Measurements from ENCODE around the gene MYOM1. TPM values are rescaled to one million over a fixed set of nuclear protein-coding genes. Genes with fewer than 3 reads are reported as not detected.

Gene MYOM1
- total and polyA plus RNA-seq, 2 experiments from 2014 or later = 1.1 to 1.8 TPM

DNA sequence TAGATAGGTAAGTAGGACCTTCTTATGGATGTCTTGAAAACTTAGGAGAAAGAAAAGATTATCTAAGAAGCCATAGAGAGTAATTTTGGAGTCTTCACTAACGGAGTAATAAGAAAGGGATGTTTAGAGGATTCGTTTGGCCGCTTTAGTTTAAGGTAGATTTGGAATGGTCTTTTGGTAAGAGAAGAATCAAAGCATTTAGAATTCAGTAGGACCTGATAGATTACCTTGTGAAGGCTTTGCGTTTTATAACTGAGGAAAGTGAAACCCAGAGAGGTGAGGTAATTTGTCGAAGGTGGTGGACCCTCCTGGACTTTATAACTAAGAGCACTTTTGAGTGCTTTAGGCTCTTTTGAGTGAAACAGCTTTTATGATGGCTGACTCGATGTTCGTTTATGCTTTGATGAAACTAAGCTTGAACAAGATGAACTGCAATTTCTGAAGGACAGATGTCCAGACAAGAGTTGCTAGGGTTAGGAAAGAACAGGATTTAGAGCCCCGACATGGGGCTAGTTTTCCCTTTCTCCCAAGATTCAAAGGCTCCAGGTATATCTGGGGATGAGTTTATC is 43.4 kb upstream of the MYOM1 start:
- Histone ChIP-seq H3K4me2 (peak overlapping the region; percentile 75), H3K27me3 (no peaks in the 10 kb centered on the region), H3K9me2 (replicated peaks; ENCODE audit: insufficient read depth) (no peaks in the 10 kb centered on the region), H3K4me3 (peak overlapping the region; percentile 99), H2AFZ (no peak overlapping the region), H3K9me3 (ENCODE audit: low read depth) (no peaks in the 10 kb centered on the region), H3K79me2 (peaks cover 82% of the 10 kb centered on the region), H4K20me1 (ENCODE audit: insufficient read depth, poor library complexity, severe bottlenecking) (peaks cover 51% of the 10 kb centered on the region), H3K36me3 (replicated peaks; ENCODE audit: insufficient read depth, low read depth) (no peaks in the 10 kb centered on the region), H3K4me1 (ENCODE audit: insufficient read depth) (peaks cover 42% of the 10 kb centered on the region), H3K27ac (peak overlapping the region; percentile 99)
- no peak for DNase-seq (ENCODE audit: low spot score)
- 12% methylated on average over 8 of the region's 8 CpGs for WGBS (ENCODE audit: low lambda C conversion rate, missing lambda C conversion rate)
- no peak for TF ChIP-seq EZH2phosphoT487 (IDR thresholded peaks at IDR 0.05; ENCODE audit: low read depth, severe bottlenecking, unreplicated experiment)
- no peak for TF ChIP-seq EZH2 (IDR thresholded peaks at IDR 0.05; ENCODE audit: borderline replicate concordance)
- TF ChIP-seq CTCF (IDR thresholded peaks at IDR 0.05; ENCODE audit: poor library complexity) = no peak

DNA sequence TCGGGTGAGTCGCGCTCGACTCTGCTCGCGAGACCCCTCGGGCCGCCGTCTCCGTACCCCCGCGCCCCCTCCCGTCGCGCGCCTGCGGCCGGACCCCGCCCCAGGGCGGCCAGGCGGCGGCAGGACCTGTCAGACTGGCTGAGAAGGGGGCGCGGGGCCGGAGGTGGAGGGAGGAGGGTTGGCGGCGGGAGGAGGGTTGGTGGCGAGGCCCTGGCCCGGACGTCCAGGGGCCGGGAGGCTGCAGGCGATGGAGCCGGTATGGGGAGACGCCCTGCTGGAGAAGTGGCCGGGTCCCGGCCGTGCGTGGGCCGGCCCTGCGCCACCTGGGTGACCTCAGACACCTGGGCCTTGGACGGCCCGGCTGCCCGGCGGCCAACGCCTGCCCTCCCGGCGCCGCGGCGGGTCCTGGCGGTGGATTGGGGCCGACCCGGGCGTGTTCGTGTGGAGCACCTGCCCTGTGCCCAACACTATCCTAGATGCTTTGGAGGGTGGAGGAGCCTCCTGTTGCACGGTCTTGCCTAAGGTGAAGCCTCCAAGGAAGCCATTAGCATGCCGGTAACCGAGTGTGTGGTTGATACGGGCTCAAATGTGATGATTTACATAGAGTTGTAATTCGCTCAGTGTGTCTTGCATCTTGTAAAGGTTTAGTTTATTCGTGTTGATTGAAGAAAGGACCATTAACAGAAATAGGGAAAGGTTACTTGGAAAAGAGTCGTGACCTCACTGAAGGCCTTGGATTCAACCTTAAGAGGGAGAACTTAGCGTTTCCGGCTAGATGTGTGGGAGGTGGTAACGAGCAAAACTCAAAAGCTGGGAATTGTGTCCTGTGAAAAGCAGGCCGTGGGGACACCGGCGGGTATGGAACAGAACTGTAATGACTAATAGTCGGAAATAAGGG is 42.7 kb upstream of the MYOM1 start:
- under 1% methylated on average over 38 of the region's 69 CpGs for WGBS (ENCODE audit: low lambda C conversion rate, missing lambda C conversion rate)

DNA sequence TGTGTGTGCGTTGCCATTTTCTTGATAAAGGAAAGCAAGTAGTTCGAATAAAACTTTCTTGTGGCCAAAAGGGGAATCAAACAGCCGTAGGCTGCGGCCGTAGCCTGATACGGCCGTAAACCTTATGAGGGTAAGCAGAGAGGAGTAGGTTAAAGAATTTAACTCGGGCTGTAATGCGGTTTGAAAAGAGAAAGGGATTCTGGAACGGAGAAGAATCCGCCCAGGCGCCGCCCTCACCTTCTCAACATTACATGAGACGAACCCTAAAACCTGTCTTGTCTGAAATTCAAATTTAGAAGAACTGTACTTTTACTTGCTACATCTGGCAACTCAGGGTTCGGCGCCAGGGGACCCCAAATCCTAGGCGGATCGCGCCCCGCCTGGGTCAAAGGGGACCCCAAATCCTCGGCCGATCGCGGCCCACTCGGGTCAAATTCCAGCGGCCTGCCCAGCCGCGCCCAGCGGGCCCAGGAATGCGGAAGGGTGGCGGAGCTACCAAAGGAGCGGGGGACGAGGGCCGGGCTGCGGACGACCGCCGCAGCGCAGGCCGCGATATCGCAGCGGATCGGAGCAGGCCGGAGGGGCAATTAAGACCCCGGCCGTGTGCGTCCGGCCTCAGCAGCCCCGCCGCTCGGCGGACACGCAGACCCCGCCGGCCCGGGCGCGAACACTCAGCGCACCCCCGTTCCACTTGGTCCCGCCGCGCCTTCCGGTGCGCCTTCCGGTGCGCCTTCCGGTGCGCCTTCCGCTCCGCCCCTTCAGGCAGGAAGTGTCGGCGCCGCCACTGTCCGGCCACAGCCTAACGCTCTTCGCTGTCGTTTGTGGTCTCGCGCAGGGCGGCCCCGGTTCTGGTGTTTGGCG is 41.8 kb upstream of the MYOM1 start, which contains the start of gene MYL12B:
MYL12B (plus strand) TSS at position 761 of the 861 bp plus-strand sequence. CDS start 10,766 bp downstream, outside the sequence.
- DNase-seq (ENCODE audit: low spot score) = peak; percentile 93
- Histone ChIP-seq H3K4me3 (peak within 1 kb of the TSS; percentile 99), H3K9me2 (replicated peaks; ENCODE audit: insufficient read depth) (no peaks in the 10 kb centered on the region), H3K27ac (peak within 1 kb of the TSS; percentile 99), H3K4me2 (peak within 1 kb of the TSS; percentile 78), H3K4me1 (ENCODE audit: insufficient read depth) (peaks cover 45% of the 10 kb centered on the region), H2AFZ (peak within 1 kb of the TSS; percentile 58), H3K36me3 (replicated peaks; ENCODE audit: insufficient read depth, low read depth) (peaks cover 7% of the 10 kb centered on the region), H3K9me3 (ENCODE audit: low read depth) (no peaks in the 10 kb centered on the region), H3K27me3 (no peaks in the 10 kb centered on the region), H4K20me1 (ENCODE audit: insufficient read depth, poor library complexity, severe bottlenecking) (peaks cover 35% of the 10 kb centered on the region), H3K79me2 (peaks cover 74% of the 10 kb centered on the region)
- no peak for TF ChIP-seq EZH2 (IDR thresholded peaks at IDR 0.05; ENCODE audit: borderline replicate concordance)
- no peak for TF ChIP-seq CTCF (IDR thresholded peaks at IDR 0.05; ENCODE audit: poor library complexity)
- TF ChIP-seq EZH2phosphoT487 (IDR thresholded peaks at IDR 0.05; ENCODE audit: low read depth, severe bottlenecking, unreplicated experiment) = no peak
- under 1% methylated on average over 56 of the region's 84 CpGs for WGBS (ENCODE audit: low lambda C conversion rate, missing lambda C conversion rate)

More for the DNA sequence above, 42.7 kb upstream of the MYOM1 start:
- Histone ChIP-seq H2AFZ (peak overlapping the region; percentile 58), H3K9me3 (ENCODE audit: low read depth) (no peaks in the 10 kb centered on the region), H3K27me3 (no peaks in the 10 kb centered on the region), H3K27ac (peak overlapping the region; percentile 99), H3K79me2 (peaks cover 82% of the 10 kb centered on the region), H4K20me1 (ENCODE audit: insufficient read depth, poor library complexity, severe bottlenecking) (peaks cover 44% of the 10 kb centered on the region), H3K9me2 (replicated peaks; ENCODE audit: insufficient read depth) (no peaks in the 10 kb centered on the region), H3K4me3 (peak overlapping the region; percentile 99), H3K4me2 (peak overlapping the region; percentile 75), H3K4me1 (ENCODE audit: insufficient read depth) (peaks cover 41% of the 10 kb centered on the region), H3K36me3 (replicated peaks; ENCODE audit: insufficient read depth, low read depth) (peaks cover 5% of the 10 kb centered on the region)
- TF ChIP-seq EZH2 (IDR thresholded peaks at IDR 0.05; ENCODE audit: borderline replicate concordance) (no peak), EZH2phosphoT487 (IDR thresholded peaks at IDR 0.05; ENCODE audit: low read depth, severe bottlenecking, unreplicated experiment) (no peak)
- peak; percentile 32 for DNase-seq (ENCODE audit: low spot score)

Measured in hepatocyte (in vitro differentiated cells).